Left colon (tissue), 2 donors: ENCODE results near the gene MID2. TPM values are rescaled to one million over a fixed set of nuclear protein-coding genes. Genes with fewer than 3 reads are reported as not detected.
"Not testable (repeated sequence)": the region's sequence is repeated elsewhere in the genome, so short reads cannot be mapped to it uniquely, and the experiment has no call there.

Source experiments
- ATAC-seq: fragments of 200-7000 bp; cut with Tn5 transposase; one replicate; pipeline ENCODE4 v1.9.1; 2020; ENCODE audit warnings: mild to moderate bottlenecking, moderate library complexity
- DNase-seq, 2 donors: peaks; one replicate each; pipeline ENCODE4 v3.0.0-alpha.2; 2020
- intact Hi-C, 2 donors: fragments of 100-400 bp; cut with DNase I in 1 of 2; cut with micrococcal nuclease in 1 of 2; formaldehyde crosslinking; loops; one replicate each; pipeline versions ENCODE4 v1.11.2 to v1.14.0; 2022; cut with DNase I, micrococcal nuclease
- long read RNA-seq: library from polyadenylated mRNA; unstranded; transcript quantifications from one replicate; pipeline ENCODE4 v2.0.0, GENCODE V29; 2021
- total RNA-seq, 2 donors: library from RNA; stranded (reverse); fragmentation: NEBNext Ultra II Directional; extraction: Animal tissue kit (Norgen Biotek cat#: 25700); gene quantifications; one replicate each; pipeline ENCODE4 v1.2.1, GENCODE V29; 2021
- donor health status: DM: no; HTN: no; CAD: no.
- donor health status: DM: yes; HTN: yes; CAD: no.

The MID2 gene
- 1 to 10 TPM; 2.2 to 8.5 TPM for total RNA-seq
- long read RNA-seq = 0 reads

GRCh38 chrX:107825698-107826237 lies at the start of gene MID2:
TSS of gene MID2 (plus strand) at chrX:107825866. CDS start at chrX:107826427, 561 bp downstream.
- DNase-seq = peak; percentile 67 to 79
- ATAC-seq = peak; percentile 84
- intact Hi-C loops = no loop called here

GRCh38 chrX:107776649-107777535 lies 48.8 kb upstream of the MID2 start:
- ATAC-seq (peak; percentile 74), DNase-seq (peak; percentile 78 to 80)
- intact Hi-C loops = loop anchor here in 1 of 2 donors (5.0 kb wide), 2 partner anchors 60 to 120 kb away; no protein-coding TSS in a partner anchor

- ATAC-seq (no peak), DNase-seq (no peak)
- intact Hi-C loops = loop anchor here in 1 of 2 donors (5.0 kb wide), 2 partner anchors 60 to 120 kb away; no protein-coding TSS in a partner anchor
Observed at GRCh38 chrX:107777536-107777832, 48.2 kb upstream of the MID2 start, which contains the start of gene NCBP2L. TSS of gene NCBP2L (plus strand) at chrX:107777733. CDS start at chrX:107794221, 16,488 bp downstream.

GRCh38 chrX:107780525-107780924 lies 45.1 kb upstream of the MID2 start:
- intact Hi-C loops = no loop called here
- ATAC-seq (no peak), DNase-seq (no peak)

GRCh38 chrX:107787827-107788226 lies 37.8 kb upstream of the MID2 start:
- ATAC-seq (no peak), DNase-seq (no peak)
- intact Hi-C loops = no loop called here

GRCh38 chrX:107804427-107804826 lies 21.2 kb upstream of the MID2 start:
- no peak for ATAC-seq
- intact Hi-C loops = no loop called here
- no peak for DNase-seq

GRCh38 chrX:107805179-107805578 lies 20.5 kb upstream of the MID2 start:
- DNase-seq (no peak), ATAC-seq (no peak)
- intact Hi-C loops = no loop called here

- DNase-seq, ATAC-seq, intact Hi-C loops: not testable (repeated sequence)
Observed at GRCh38 chrX:107810053-107810452, 15.6 kb upstream of the MID2 start.

- intact Hi-C loops = no loop called here
- DNase-seq (no peak), ATAC-seq (no peak)
Observed at GRCh38 chrX:107818900-107819521, 6.7 kb upstream of the MID2 start.

- DNase-seq (no peak), ATAC-seq (no peak)
- intact Hi-C loops = no loop called here
Observed at GRCh38 chrX:107823042-107823441, 2.6 kb upstream of the MID2 start.

GRCh38 chrX:107823456-107823855 lies 2.2 kb upstream of the MID2 start:
- DNase-seq (no peak), ATAC-seq (no peak)
- intact Hi-C loops = no loop called here

GRCh38 chrX:107826238-107827029 lies 768 bp downstream of the MID2 start:
- ATAC-seq (peak; percentile 70), DNase-seq (peak in 1 of 2 donors; percentile 44)
- intact Hi-C loops = no loop called here

GRCh38 chrX:107827030-107827831 lies 1.6 kb downstream of the MID2 start:
- no peak for DNase-seq
- intact Hi-C loops = no loop called here

GRCh38 chrX:107827852-107828251 lies 2.2 kb downstream of the MID2 start:
- intact Hi-C loops = no loop called here
- ATAC-seq = no peak
- DNase-seq = no peak

More at GRCh38 chrX:107827030-107827831, 1.6 kb downstream of the MID2 start:
- ATAC-seq = no peak

GRCh38 chrX:107829878-107830277 lies 4.2 kb downstream of the MID2 start:
- intact Hi-C loops = no loop called here
- ATAC-seq (no peak), DNase-seq (no peak)

- no peak for ATAC-seq
- no peak for DNase-seq
- intact Hi-C loops = no loop called here
Observed at GRCh38 chrX:107831071-107831730, 5.5 kb downstream of the MID2 start.

GRCh38 chrX:107834275-107835201 lies 8.9 kb downstream of the MID2 start:
- DNase-seq (no peak), ATAC-seq (no peak)
- intact Hi-C loops = no loop called here
